ENCODE data around the gene DNER.

Gene DNER

GRCh38 chr2:229454934-229455631 is 259.3 kb downstream of the DNER start:
- H3K27me3 ChIP-seq (ENCODE audit: control insufficient read depth, insufficient read depth, low read length) = no peaks in the 10 kb centered on the region
- H3K9me3 ChIP-seq (ENCODE audit: control insufficient read depth, insufficient read depth, low read depth, low read length) = peaks cover 3% of the 10 kb centered on the region; the same call in 1 of the 2 replicates
- no peak overlapping the region for H3K9ac ChIP-seq (ENCODE audit: low read length)
- no peak overlapping the region for H3K4me3 ChIP-seq (ENCODE audit: low read depth, low read length)
- H3K36me3 ChIP-seq (ENCODE audit: control insufficient read depth, insufficient read depth, low read length) = no peaks in the 10 kb centered on the region
- H3K4me1 ChIP-seq (ENCODE audit: control insufficient read depth, insufficient read depth, low read length) = no peaks in the 10 kb centered on the region
- no peak overlapping the region for H3K27ac ChIP-seq (ENCODE audit: low read depth, low read length)

GRCh38 chr2:229453230-229453629 is 261.1 kb downstream of the DNER start:
- no peak overlapping the region for H3K9ac ChIP-seq (ENCODE audit: low read length)
- H3K27me3 ChIP-seq (ENCODE audit: control insufficient read depth, insufficient read depth, low read length) = no peaks in the 10 kb centered on the region
- H3K4me3 ChIP-seq (ENCODE audit: low read depth, low read length) = no peak overlapping the region
- H3K36me3 ChIP-seq (ENCODE audit: control insufficient read depth, insufficient read depth, low read length) = no peaks in the 10 kb centered on the region
- peaks cover 3% of the 10 kb centered on the region; the same call in 1 of the 2 replicates for H3K9me3 ChIP-seq (ENCODE audit: control insufficient read depth, insufficient read depth, low read depth, low read length)
- no peaks in the 10 kb centered on the region for H3K4me1 ChIP-seq (ENCODE audit: control insufficient read depth, insufficient read depth, low read length)
- no peak overlapping the region for H3K27ac ChIP-seq (ENCODE audit: low read depth, low read length)

GRCh38 chr2:229451852-229452251 is 262.5 kb downstream of the DNER start:
- Histone ChIP-seq H3K9me3 (ENCODE audit: control insufficient read depth, insufficient read depth, low read depth, low read length) (peaks cover 3% of the 10 kb centered on the region; the same call in 1 of the 2 replicates), H3K27ac (ENCODE audit: low read depth, low read length) (no peak overlapping the region), H3K27me3 (ENCODE audit: control insufficient read depth, insufficient read depth, low read length) (no peaks in the 10 kb centered on the region), H3K4me3 (ENCODE audit: low read depth, low read length) (no peak overlapping the region), H3K36me3 (ENCODE audit: control insufficient read depth, insufficient read depth, low read length) (no peaks in the 10 kb centered on the region), H3K4me1 (ENCODE audit: control insufficient read depth, insufficient read depth, low read length) (no peaks in the 10 kb centered on the region), H3K9ac (ENCODE audit: low read length) (no peak overlapping the region)

- H3K36me3 ChIP-seq (ENCODE audit: control insufficient read depth, insufficient read depth, low read length) = no peaks in the 10 kb centered on the region
- no peaks in the 10 kb centered on the region for H3K27me3 ChIP-seq (ENCODE audit: control insufficient read depth, insufficient read depth, low read length)
- H3K4me3 ChIP-seq (ENCODE audit: low read depth, low read length) = no peak overlapping the region
- H3K27ac ChIP-seq (ENCODE audit: low read depth, low read length) = no peak overlapping the region
- H3K4me1 ChIP-seq (ENCODE audit: control insufficient read depth, insufficient read depth, low read length) = peaks cover 6% of the 10 kb centered on the region; the same call in 1 of the 2 replicates
- H3K9me3 ChIP-seq (ENCODE audit: control insufficient read depth, insufficient read depth, low read depth, low read length) = peaks cover 3% of the 10 kb centered on the region; the same call in 1 of the 2 replicates
- no peak overlapping the region for H3K9ac ChIP-seq (ENCODE audit: low read length)
Measured at GRCh38 chr2:229447227-229447626, 267.1 kb downstream of the DNER start.

GRCh38 chr2:229446350-229446749 is 268.0 kb downstream of the DNER start:
- Histone ChIP-seq H3K4me3 (ENCODE audit: low read depth, low read length) (no peak overlapping the region), H3K27me3 (ENCODE audit: control insufficient read depth, insufficient read depth, low read length) (no peaks in the 10 kb centered on the region), H3K9ac (ENCODE audit: low read length) (no peak overlapping the region), H3K36me3 (ENCODE audit: control insufficient read depth, insufficient read depth, low read length) (no peaks in the 10 kb centered on the region), H3K9me3 (ENCODE audit: control insufficient read depth, insufficient read depth, low read depth, low read length) (peaks cover 3% of the 10 kb centered on the region; the same call in 1 of the 2 replicates), H3K27ac (ENCODE audit: low read depth, low read length) (no peak overlapping the region), H3K4me1 (ENCODE audit: control insufficient read depth, insufficient read depth, low read length) (peaks cover 6% of the 10 kb centered on the region; the same call in 1 of the 2 replicates)

- Histone ChIP-seq H3K27ac (ENCODE audit: low read depth, low read length) (no peak overlapping the region), H3K4me1 (ENCODE audit: control insufficient read depth, insufficient read depth, low read length) (peaks cover 6% of the 10 kb centered on the region; the same call in 1 of the 2 replicates), H3K4me3 (ENCODE audit: low read depth, low read length) (no peak overlapping the region), H3K9ac (ENCODE audit: low read length) (no peak overlapping the region), H3K36me3 (ENCODE audit: control insufficient read depth, insufficient read depth, low read length) (no peaks in the 10 kb centered on the region), H3K27me3 (ENCODE audit: control insufficient read depth, insufficient read depth, low read length) (no peaks in the 10 kb centered on the region), H3K9me3 (ENCODE audit: control insufficient read depth, insufficient read depth, low read depth, low read length) (peaks cover 1% of the 10 kb centered on the region; the same call in 1 of the 2 replicates)
Measured at GRCh38 chr2:229445501-229446211, 268.7 kb downstream of the DNER start.

- no peak overlapping the region for H3K9ac ChIP-seq (ENCODE audit: low read length)
- no peaks in the 10 kb centered on the region for H3K36me3 ChIP-seq (ENCODE audit: control insufficient read depth, insufficient read depth, low read length)
- no peak overlapping the region for H3K4me3 ChIP-seq (ENCODE audit: low read depth, low read length)
- H3K27me3 ChIP-seq (ENCODE audit: control insufficient read depth, insufficient read depth, low read length) = no peaks in the 10 kb centered on the region
- peaks cover 6% of the 10 kb centered on the region; the same call in 1 of the 2 replicates for H3K4me1 ChIP-seq (ENCODE audit: control insufficient read depth, insufficient read depth, low read length)
- H3K27ac ChIP-seq (ENCODE audit: low read depth, low read length) = no peak overlapping the region
- H3K9me3 ChIP-seq (ENCODE audit: control insufficient read depth, insufficient read depth, low read depth, low read length) = no peaks in the 10 kb centered on the region
Measured at GRCh38 chr2:229445019-229445418, 269.3 kb downstream of the DNER start.

GRCh38 chr2:229443546-229444268 is 270.6 kb downstream of the DNER start:
- H3K4me1 ChIP-seq (ENCODE audit: control insufficient read depth, insufficient read depth, low read length) = peaks cover 6% of the 10 kb centered on the region; the same call in 1 of the 2 replicates
- H3K4me3 ChIP-seq (ENCODE audit: low read depth, low read length) = no peak overlapping the region

GRCh38 chr2:229443141-229443540 is 271.2 kb downstream of the DNER start:
- no peaks in the 10 kb centered on the region for H3K27me3 ChIP-seq (ENCODE audit: control insufficient read depth, insufficient read depth, low read length)
- H3K9ac ChIP-seq (ENCODE audit: low read length) = no peak overlapping the region
- no peak overlapping the region for H3K27ac ChIP-seq (ENCODE audit: low read depth, low read length)
- H3K9me3 ChIP-seq (ENCODE audit: control insufficient read depth, insufficient read depth, low read depth, low read length) = no peaks in the 10 kb centered on the region
- peaks cover 6% of the 10 kb centered on the region; the same call in 1 of the 2 replicates for H3K4me1 ChIP-seq (ENCODE audit: control insufficient read depth, insufficient read depth, low read length)
- no peak overlapping the region for H3K4me3 ChIP-seq (ENCODE audit: low read depth, low read length)
- H3K36me3 ChIP-seq (ENCODE audit: control insufficient read depth, insufficient read depth, low read length) = no peaks in the 10 kb centered on the region

More at GRCh38 chr2:229443546-229444268, 270.6 kb downstream of the DNER start:
- Histone ChIP-seq H3K9ac (ENCODE audit: low read length) (no peak overlapping the region), H3K27me3 (ENCODE audit: control insufficient read depth, insufficient read depth, low read length) (no peaks in the 10 kb centered on the region), H3K36me3 (ENCODE audit: control insufficient read depth, insufficient read depth, low read length) (no peaks in the 10 kb centered on the region), H3K9me3 (ENCODE audit: control insufficient read depth, insufficient read depth, low read depth, low read length) (no peaks in the 10 kb centered on the region), H3K27ac (ENCODE audit: low read depth, low read length) (no peak overlapping the region)

GRCh38 chr2:229438430-229439159 is 275.8 kb downstream of the DNER start:
- Histone ChIP-seq H3K4me3 (ENCODE audit: low read depth, low read length) (no peak overlapping the region), H3K27ac (ENCODE audit: low read depth, low read length) (no peak overlapping the region), H3K36me3 (ENCODE audit: control insufficient read depth, insufficient read depth, low read length) (no peaks in the 10 kb centered on the region), H3K9me3 (ENCODE audit: control insufficient read depth, insufficient read depth, low read depth, low read length) (no peaks in the 10 kb centered on the region), H3K4me1 (ENCODE audit: control insufficient read depth, insufficient read depth, low read length) (no peaks in the 10 kb centered on the region), H3K27me3 (ENCODE audit: control insufficient read depth, insufficient read depth, low read length) (no peaks in the 10 kb centered on the region), H3K9ac (ENCODE audit: low read length) (no peak overlapping the region)
